ENCODE data around the gene ZNF736.

DNA sequence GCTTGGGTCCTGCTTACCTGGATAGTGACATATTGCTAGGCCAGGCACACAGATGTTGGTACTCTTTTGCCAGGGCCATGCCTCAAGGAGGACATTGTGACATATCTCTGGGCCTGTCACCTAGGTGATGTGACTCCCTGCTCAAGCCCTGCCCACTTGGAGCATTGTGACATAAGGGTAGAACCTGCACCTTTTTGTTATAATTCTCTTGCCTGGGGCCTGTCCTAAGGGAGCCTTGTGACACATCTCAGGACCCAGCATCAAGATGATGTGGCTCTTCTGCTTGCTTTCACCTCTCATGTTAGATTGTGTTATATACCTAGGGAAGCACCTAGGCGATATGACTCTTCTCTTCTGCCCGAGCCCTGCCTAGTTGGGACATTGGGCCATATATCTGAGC lies 57.4 kb downstream of the ZNF736 start:
- TF ChIP-seq CEBPB (IDR thresholded peaks at IDR 0.05; ENCODE audit: low read depth, low read length) (no peak), POLR2A (IDR thresholded peaks at IDR 0.05; ENCODE audit: low read depth, low read length) (no peak), MXI1 (IDR thresholded peaks at IDR 0.05; ENCODE audit: borderline replicate concordance, low read depth, low read length) (no peak), RFX5 (IDR thresholded peaks at IDR 0.05; ENCODE audit: low read depth, low read length) (no peak), SMC3 (IDR thresholded peaks at IDR 0.05; ENCODE audit: low read depth, low read length) (no peak), USF2 (IDR thresholded peaks at IDR 0.05; ENCODE audit: low read depth, low read length) (no peak), RAD21 (IDR thresholded peaks at IDR 0.05; ENCODE audit: low read length) (no peak), CHD1 (IDR thresholded peaks at IDR 0.05; ENCODE audit: low read depth, low read length) (no peak), BHLHE40 (IDR thresholded peaks at IDR 0.05; ENCODE audit: low read depth, low read length) (no peak), FOS (IDR thresholded peaks at IDR 0.05; ENCODE audit: low read depth, low read length) (no peak), MAZ (IDR thresholded peaks at IDR 0.05; ENCODE audit: borderline replicate concordance, low read depth, low read length) (no peak)
- TF ChIP-seq, protein P1, sequence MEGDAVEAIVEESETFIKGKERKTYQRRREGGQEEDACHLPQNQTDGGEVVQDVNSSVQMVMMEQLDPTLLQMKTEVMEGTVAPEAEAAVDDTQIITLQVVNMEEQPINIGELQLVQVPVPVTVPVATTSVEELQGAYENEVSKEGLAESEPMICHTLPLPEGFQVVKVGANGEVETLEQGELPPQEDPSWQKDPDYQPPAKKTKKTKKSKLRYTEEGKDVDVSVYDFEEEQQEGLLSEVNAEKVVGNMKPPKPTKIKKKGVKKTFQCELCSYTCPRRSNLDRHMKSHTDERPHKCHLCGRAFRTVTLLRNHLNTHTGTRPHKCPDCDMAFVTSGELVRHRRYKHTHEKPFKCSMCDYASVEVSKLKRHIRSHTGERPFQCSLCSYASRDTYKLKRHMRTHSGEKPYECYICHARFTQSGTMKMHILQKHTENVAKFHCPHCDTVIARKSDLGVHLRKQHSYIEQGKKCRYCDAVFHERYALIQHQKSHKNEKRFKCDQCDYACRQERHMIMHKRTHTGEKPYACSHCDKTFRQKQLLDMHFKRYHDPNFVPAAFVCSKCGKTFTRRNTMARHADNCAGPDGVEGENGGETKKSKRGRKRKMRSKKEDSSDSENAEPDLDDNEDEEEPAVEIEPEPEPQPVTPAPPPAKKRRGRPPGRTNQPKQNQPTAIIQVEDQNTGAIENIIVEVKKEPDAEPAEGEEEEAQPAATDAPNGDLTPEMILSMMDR (conservative IDR thresholded peaks at IDR 0.05; ENCODE audit: low read depth, low read length) = no peak
